HepG2 (cell line): ENCODE data around the gene DOLK.
A peak's percentile ranks its signal among the peaks of the same experiment; 100 is the strongest.

Source experiments
- POLR2A ChIP-seq, 2 experiments: IDR thresholded peaks; 2 replicates each; pipeline ENCODE4 v1.6.1; 2011; ENCODE audit warnings: low read depth in 2 of 2, low read length in 2 of 2, mild to moderate bottlenecking in 1 of 2, moderate library complexity in 1 of 2; ENCODE audit not compliant: insufficient read depth in 1 of 2
- SRF ChIP-seq: IDR thresholded peaks from 2 replicates; pipeline ENCODE4 v1.6.1; 2011; ENCODE audit warnings: mild to moderate bottlenecking, low read depth, low read length, moderate library complexity
- STAG1 ChIP-seq: sonication (generic); formaldehyde crosslinking; IDR thresholded peaks from 2 replicates; pipeline ENCODE4 v1.4.0; 2020; ENCODE audit warnings: missing genetic modification reagents
- U2AF1 ChIP-seq: fragments of 200-400 bp; formaldehyde crosslinking; optimal IDR thresholded peaks from 2 replicates; pipeline ENCODE3; 2017; ENCODE audit warnings: mild to moderate bottlenecking, low read depth, low read length
- ZNF512 ChIP-seq: sonication (generic); formaldehyde crosslinking; IDR thresholded peaks from 2 replicates; pipeline ENCODE4 v1.4.0; 2020; ENCODE audit warnings: mild to moderate bottlenecking, missing genetic modification reagents

- TF ChIP-seq U2AF1, result no peak
- TF ChIP-seq POLR2A (IDR thresholded peaks at IDR 0.05; ENCODE audit: insufficient read depth in 1 of 2, low read depth in 2 of 2, low read length in 2 of 2), result no peak
- 0 out of 2 replicates have a peak, but pooled peaks have one; percentile 28 for TF ChIP-seq STAG1 (CRISPR knock-in tag)
- no peak for TF ChIP-seq SRF
- no peak for TF ChIP-seq ZNF512 (CRISPR knock-in tag)
Measured at GRCh38 chr9:128992995-128993394, 45.6 kb upstream of the DOLK start.
